Astrocyte of the cerebellum (primary cell): Measurements from ENCODE around the gene DNAH6.

ENCODE experiments used
- DNase-seq: peaks from one replicate; pipeline ENCODE4 v3.0.0-alpha.2; 2011; ENCODE audit warnings: low read depth
- H3K4me3 ChIP-seq: 2 replicates; pipeline ENCODE4 v1.5.1; 2011; ENCODE audit warnings: mild to moderate bottlenecking, low read depth, low read length, moderate library complexity
- in situ Hi-C: cut with HindIII; loops from 2 replicates; pipeline ENCODE4 v1.10.0; 2017; ENCODE audit warnings: low sequenced_read_pairs
- TF ChIP-seq, protein P1 (sequence below): IDR thresholded peaks from 2 replicates; pipeline ENCODE4 v1.5.1; 2012; ENCODE audit warnings: low read length, low read depth, moderate library complexity, mild to moderate bottlenecking; ENCODE audit errors: missing control alignments

The DNAH6 gene

DNA sequence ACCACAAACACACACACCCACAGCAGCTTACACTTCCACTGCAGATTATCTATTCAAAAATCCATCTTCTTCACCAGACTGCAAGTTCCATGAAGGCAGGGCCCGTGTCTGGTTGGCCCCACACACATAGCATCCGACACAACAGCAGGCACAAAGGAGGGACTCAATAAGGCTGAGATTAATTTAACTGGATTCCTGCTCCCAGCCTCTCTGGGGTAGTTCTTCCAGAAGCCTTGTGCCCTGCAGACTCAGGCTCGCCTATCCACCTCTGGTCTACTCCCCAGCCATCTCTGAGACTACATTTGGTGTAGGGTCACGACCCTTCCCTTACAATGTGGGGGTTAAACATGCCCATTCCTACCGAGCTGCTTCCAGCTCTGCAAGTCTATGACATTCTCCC is 306.9 kb downstream of the DNAH6 start:
- DNase-seq: no peak
- TF ChIP-seq, protein P1, sequence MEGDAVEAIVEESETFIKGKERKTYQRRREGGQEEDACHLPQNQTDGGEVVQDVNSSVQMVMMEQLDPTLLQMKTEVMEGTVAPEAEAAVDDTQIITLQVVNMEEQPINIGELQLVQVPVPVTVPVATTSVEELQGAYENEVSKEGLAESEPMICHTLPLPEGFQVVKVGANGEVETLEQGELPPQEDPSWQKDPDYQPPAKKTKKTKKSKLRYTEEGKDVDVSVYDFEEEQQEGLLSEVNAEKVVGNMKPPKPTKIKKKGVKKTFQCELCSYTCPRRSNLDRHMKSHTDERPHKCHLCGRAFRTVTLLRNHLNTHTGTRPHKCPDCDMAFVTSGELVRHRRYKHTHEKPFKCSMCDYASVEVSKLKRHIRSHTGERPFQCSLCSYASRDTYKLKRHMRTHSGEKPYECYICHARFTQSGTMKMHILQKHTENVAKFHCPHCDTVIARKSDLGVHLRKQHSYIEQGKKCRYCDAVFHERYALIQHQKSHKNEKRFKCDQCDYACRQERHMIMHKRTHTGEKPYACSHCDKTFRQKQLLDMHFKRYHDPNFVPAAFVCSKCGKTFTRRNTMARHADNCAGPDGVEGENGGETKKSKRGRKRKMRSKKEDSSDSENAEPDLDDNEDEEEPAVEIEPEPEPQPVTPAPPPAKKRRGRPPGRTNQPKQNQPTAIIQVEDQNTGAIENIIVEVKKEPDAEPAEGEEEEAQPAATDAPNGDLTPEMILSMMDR: no peak
- in situ Hi-C loops: no loop called here
- no peak overlapping the region for H3K4me3 ChIP-seq

GRCh38 chr2:84823788-84824187 is 307.5 kb downstream of the DNAH6 start:
- TF ChIP-seq, protein P1: no peak
- in situ Hi-C loops: no loop called here
- H3K4me3 ChIP-seq: no peak overlapping the region
- DNase-seq: no peak

GRCh38 chr2:84827978-84828575 is 311.8 kb downstream of the DNAH6 start:
- in situ Hi-C loops: no loop called here
- H3K4me3 ChIP-seq: no peak overlapping the region
- TF ChIP-seq, protein P1: no peak
- no peak for DNase-seq

DNA sequence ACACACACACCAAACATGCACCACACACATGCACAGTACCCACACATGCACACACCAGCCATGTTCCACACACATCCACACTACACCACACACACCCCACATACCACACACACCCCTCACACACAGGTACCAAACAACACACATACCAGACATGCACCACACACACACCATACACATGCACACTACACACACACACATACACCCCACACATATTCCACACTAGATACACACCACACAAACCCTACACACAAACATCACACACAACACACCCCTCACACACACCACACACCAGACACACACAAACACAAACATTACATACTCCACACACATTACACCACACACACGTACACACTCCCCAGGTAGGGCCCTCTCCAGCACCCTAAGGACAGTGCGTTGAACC is 313.4 kb downstream of the DNAH6 start:
- no peak for DNase-seq
- no peak overlapping the region for H3K4me3 ChIP-seq
- TF ChIP-seq, protein P1: no peak
- in situ Hi-C loops: no loop called here

GRCh38 chr2:84830095-84830494 is 313.8 kb downstream of the DNAH6 start:
- TF ChIP-seq, protein P1: no peak
- DNase-seq: no peak
- in situ Hi-C loops: no loop called here
- no peak overlapping the region for H3K4me3 ChIP-seq

GRCh38 chr2:84830758-84831500 is 314.6 kb downstream of the DNAH6 start:
- in situ Hi-C loops: no loop called here
- TF ChIP-seq, protein P1: no peak
- no peak overlapping the region for H3K4me3 ChIP-seq
- no peak for DNase-seq
